SJCRH30 (cell line): ENCODE measurements around the gene IFNG. TPM values are rescaled to one million over a fixed set of nuclear protein-coding genes. Genes with fewer than 3 reads are reported as not detected.
"Not testable (repeated sequence)": the region's sequence is repeated elsewhere in the genome, so short reads cannot be mapped to it uniquely, and the experiment has no call there.

ENCODE experiments used
- DNase-seq, 2 experiments: peaks; one replicate each; pipeline ENCODE4 v3.0.0-alpha.2; 2015 to 2020
- H3K27ac ChIP-seq: fragments of 250-450 bp; sonication (Bioruptor Pico); 2 replicates; pipeline ENCODE4 v1.5.1; 2020; ENCODE audit warnings: mild to moderate bottlenecking, moderate library complexity
- H3K27me3 ChIP-seq: fragments of 250-450 bp; sonication (Bioruptor Pico); 2 replicates; pipeline ENCODE4 v1.5.1; 2020; ENCODE audit warnings: mild to moderate bottlenecking, moderate library complexity
- H3K36me3 ChIP-seq: fragments of 250-450 bp; sonication (Bioruptor Pico); 2 replicates; pipeline ENCODE4 v1.5.1; 2020; ENCODE audit warnings: mild to moderate bottlenecking, moderate library complexity
- H3K4me1 ChIP-seq: fragments of 250-450 bp; sonication (Bioruptor Pico); 2 replicates; pipeline ENCODE4 v1.5.1; 2020; ENCODE audit warnings: mild to moderate bottlenecking, moderate library complexity
- H3K4me3 ChIP-seq: fragments of 250-450 bp; sonication (Bioruptor Pico); 2 replicates; pipeline ENCODE4 v1.5.1; 2020; ENCODE audit warnings: mild to moderate bottlenecking, moderate library complexity
- H3K9me3 ChIP-seq: fragments of 250-450 bp; sonication (Bioruptor Pico); replicated peaks from 2 replicates; pipeline ENCODE4 v1.5.1; 2020; ENCODE audit warnings: mild to moderate bottlenecking, moderate library complexity
- total RNA-seq: library from RNA; depleted of rRNA; stranded (reverse); fragments of >200 nt; shearing (Covaris generic); gene quantifications from 2 replicates; pipeline ENCODE4 v1.2.3, GENCODE V29; 2014; rRNA removed

Gene IFNG
- total RNA-seq: not detected in 2 replicates

GRCh38 chr12:68159681-68160304 lies at the start of gene IFNG:
Gene IFNG, minus strand, starts transcription at chr12:68159740. Its CDS starts 125 bp downstream, at chr12:68159615.
- Histone ChIP-seq H3K27ac (no peak within 1 kb of the TSS), H3K36me3 (no peaks in the 10 kb centered on the region)

GRCh38 chr12:68209048-68209728 lies 49.6 kb upstream of the IFNG start:
- peak; percentile 93 to 95 for DNase-seq
- H3K4me3 ChIP-seq: peak overlapping the region; percentile 26
- H3K4me1 ChIP-seq: peaks cover 24% of the 10 kb centered on the region
- not testable (repeated sequence) for H3K9me3 ChIP-seq, H3K27me3 ChIP-seq, H3K36me3 ChIP-seq
- H3K27ac ChIP-seq: peak overlapping the region; percentile 96

More at GRCh38 chr12:68159681-68160304, at the start of gene IFNG:
- peaks cover 7% of the 10 kb centered on the region; the same call in 1 of the 2 replicates for H3K9me3 ChIP-seq
- no peak for DNase-seq
- no peaks in the 10 kb centered on the region for H3K27me3 ChIP-seq
- no peak within 1 kb of the TSS for H3K4me3 ChIP-seq
- H3K4me1 ChIP-seq: peaks cover 17% of the 10 kb centered on the region

GRCh38 chr12:68207276-68207675 lies 47.7 kb upstream of the IFNG start:
- no peaks in the 10 kb centered on the region for H3K27me3 ChIP-seq
- no peaks in the 10 kb centered on the region for H3K36me3 ChIP-seq
- peaks cover 24% of the 10 kb centered on the region for H3K4me1 ChIP-seq
- H3K27ac ChIP-seq: no peak overlapping the region
- H3K9me3 ChIP-seq: no peaks in the 10 kb centered on the region; the same call in 1 of the 2 replicates
- DNase-seq: no peak
- no peak overlapping the region for H3K4me3 ChIP-seq

- Histone ChIP-seq H3K4me1 (peaks cover 27% of the 10 kb centered on the region), H3K9me3 (no peaks in the 10 kb centered on the region; the same call in 1 of the 2 replicates), H3K36me3 (no peaks in the 10 kb centered on the region), H3K4me3 (no peak overlapping the region), H3K27ac (no peak overlapping the region), H3K27me3 (no peaks in the 10 kb centered on the region)
- no peak for DNase-seq
Measured at GRCh38 chr12:68206446-68206845, 46.9 kb upstream of the IFNG start.

- DNase-seq: no peak
- Histone ChIP-seq H3K36me3 (no peaks in the 10 kb centered on the region), H3K27ac (no peak overlapping the region), H3K4me3 (no peak overlapping the region), H3K9me3 (no peaks in the 10 kb centered on the region; the same call in 1 of the 2 replicates), H3K4me1 (peaks cover 16% of the 10 kb centered on the region), H3K27me3 (no peaks in the 10 kb centered on the region)
Measured at GRCh38 chr12:68203460-68203875, 43.9 kb upstream of the IFNG start.

- no peaks in the 10 kb centered on the region; the same call in 1 of the 2 replicates for H3K9me3 ChIP-seq
- no peak overlapping the region for H3K27ac ChIP-seq
Measured at GRCh38 chr12:68200854-68201253, 41.3 kb upstream of the IFNG start.

GRCh38 chr12:68199127-68199526 lies 39.6 kb upstream of the IFNG start:
- Histone ChIP-seq H3K9me3 (no peaks in the 10 kb centered on the region; the same call in 1 of the 2 replicates), H3K27me3 (no peaks in the 10 kb centered on the region), H3K4me3 (no peak overlapping the region)

More at GRCh38 chr12:68200854-68201253, 41.3 kb upstream of the IFNG start:
- Histone ChIP-seq H3K4me1 (peaks cover 14% of the 10 kb centered on the region; the same call in 1 of the 2 replicates), H3K36me3 (no peaks in the 10 kb centered on the region), H3K27me3 (no peaks in the 10 kb centered on the region), H3K4me3 (no peak overlapping the region)
- peak in 1 of 2 experiments; percentile 38 for DNase-seq

GRCh38 chr12:68198507-68199086 lies 39.1 kb upstream of the IFNG start:
- DNase-seq: no peak
- H3K4me3 ChIP-seq: no peak overlapping the region
- H3K4me1 ChIP-seq: peaks cover 14% of the 10 kb centered on the region; the same call in 1 of the 2 replicates
- H3K36me3 ChIP-seq: no peaks in the 10 kb centered on the region
- H3K27ac ChIP-seq: no peak overlapping the region
- H3K27me3 ChIP-seq: no peaks in the 10 kb centered on the region
- no peaks in the 10 kb centered on the region; the same call in 1 of the 2 replicates for H3K9me3 ChIP-seq

More at GRCh38 chr12:68199127-68199526, 39.6 kb upstream of the IFNG start:
- no peak for DNase-seq
- H3K36me3 ChIP-seq: no peaks in the 10 kb centered on the region
- no peak overlapping the region for H3K27ac ChIP-seq
- peaks cover 14% of the 10 kb centered on the region; the same call in 1 of the 2 replicates for H3K4me1 ChIP-seq

GRCh38 chr12:68190301-68190700 lies 30.8 kb upstream of the IFNG start:
- Histone ChIP-seq H3K4me1 (peaks cover 15% of the 10 kb centered on the region), H3K27me3 (no peaks in the 10 kb centered on the region), H3K27ac (peak overlapping the region; percentile 44), H3K4me3 (no peak overlapping the region), H3K9me3 (no peaks in the 10 kb centered on the region), H3K36me3 (no peaks in the 10 kb centered on the region)
- no peak for DNase-seq

GRCh38 chr12:68189821-68190242 lies 30.3 kb upstream of the IFNG start:
- DNase-seq: peak; percentile 38 to 74
- no peak overlapping the region for H3K4me3 ChIP-seq
- H3K4me1 ChIP-seq: peaks cover 15% of the 10 kb centered on the region
- no peaks in the 10 kb centered on the region for H3K9me3 ChIP-seq
- no peaks in the 10 kb centered on the region for H3K36me3 ChIP-seq
- H3K27me3 ChIP-seq: no peaks in the 10 kb centered on the region
- H3K27ac ChIP-seq: peak overlapping the region; percentile 44

- Histone ChIP-seq H3K27ac (no peak overlapping the region), H3K9me3 (no peaks in the 10 kb centered on the region), H3K4me1 (peaks cover 30% of the 10 kb centered on the region), H3K4me3 (no peak overlapping the region), H3K36me3 (no peaks in the 10 kb centered on the region), H3K27me3 (no peaks in the 10 kb centered on the region)
- no peak for DNase-seq
Measured at GRCh38 chr12:68185598-68185997, 26.1 kb upstream of the IFNG start.

- H3K27me3 ChIP-seq: no peaks in the 10 kb centered on the region
- no peaks in the 10 kb centered on the region for H3K36me3 ChIP-seq
- peak overlapping the region; percentile 45 for H3K27ac ChIP-seq
- DNase-seq: peak; percentile 58 to 77
- H3K9me3 ChIP-seq: no peaks in the 10 kb centered on the region
- H3K4me1 ChIP-seq: peaks cover 19% of the 10 kb centered on the region
- no peak overlapping the region for H3K4me3 ChIP-seq
Measured at GRCh38 chr12:68180792-68181744, 21.5 kb upstream of the IFNG start.

- Histone ChIP-seq H3K27ac (no peak overlapping the region), H3K9me3 (no peaks in the 10 kb centered on the region), H3K4me3 (no peak overlapping the region), H3K27me3 (no peaks in the 10 kb centered on the region), H3K4me1 (peaks cover 19% of the 10 kb centered on the region), H3K36me3 (no peaks in the 10 kb centered on the region)
- DNase-seq: no peak
Measured at GRCh38 chr12:68178774-68179439, 19.4 kb upstream of the IFNG start.

- no peak overlapping the region for H3K27ac ChIP-seq
- no peaks in the 10 kb centered on the region for H3K27me3 ChIP-seq
- H3K4me1 ChIP-seq: peaks cover 19% of the 10 kb centered on the region
- H3K36me3 ChIP-seq: no peaks in the 10 kb centered on the region
- no peaks in the 10 kb centered on the region for H3K9me3 ChIP-seq
- DNase-seq: no peak
- no peak overlapping the region for H3K4me3 ChIP-seq
Measured at GRCh38 chr12:68178184-68178583, 18.6 kb upstream of the IFNG start.
